H1 (cell line): ENCODE data around the gene PLD6. TPM values are rescaled to one million over a fixed set of nuclear protein-coding genes. Genes with fewer than 3 reads are reported as not detected.

ENCODE experiments used
- CTCF ChIA-PET: fragments of 300-600 bp; sonication (Branson Sonifier 250); formaldehyde crosslinking; loops from one replicate; lab custom pipeline; 2021; ENCODE audit not compliant: partially characterized antibody; lab: Charles Lee
- POLR2A ChIA-PET: fragments of 300-600 bp; sonication (Branson Sonifier 250); formaldehyde crosslinking; loops from one replicate; lab custom pipeline; 2021; ENCODE audit warnings: inconsistent platforms; ENCODE audit not compliant: partially characterized antibody; lab: Charles Lee
- DNase-seq, 2 experiments: peaks; one replicate each; pipeline versions ENCODE4 v3.0.0 to v3.0.0-alpha.2; 2010 to 2022; ENCODE audit warnings: low spot score in 2 of 2, low read depth in 1 of 2, mixed read lengths in 1 of 2
- FAIRE-seq: peaks from 2 replicates; lab custom pipeline; 2011; peaks lifted over from hg19 to GRCh38; lab: Jason Lieb, UNC
- H2AFZ ChIP-seq: 2 replicates; pipeline ENCODE4 v1.8.1; 2012; ENCODE audit warnings: low read length, inconsistent platforms
- H2AK5ac ChIP-seq: 2 replicates; pipeline ENCODE4 v1.6.1; 2013; ENCODE audit warnings: low read depth, low read length
- H2BK120ac ChIP-seq: replicated peaks from 2 replicates; pipeline ENCODE3; 2013; ENCODE audit warnings: low read depth, low read length, inconsistent platforms
- H2BK12ac ChIP-seq: 2 replicates; pipeline ENCODE4 v1.6.1; 2013; ENCODE audit warnings: low read depth, low read length
- H2BK15ac ChIP-seq: 2 replicates; pipeline ENCODE4 v1.6.1; 2013; ENCODE audit warnings: low read length
- H2BK20ac ChIP-seq: 2 replicates; pipeline ENCODE4 v1.6.1; 2013; ENCODE audit warnings: low read length
- H2BK5ac ChIP-seq: 2 replicates; pipeline ENCODE4 v1.6.1; 2013; ENCODE audit warnings: low read depth, low read length
- H3K14ac ChIP-seq: 2 replicates; pipeline ENCODE4 v1.6.1; 2013; ENCODE audit warnings: inconsistent platforms; ENCODE audit not compliant: insufficient read length
- H3K18ac ChIP-seq: 2 replicates; pipeline ENCODE4 v1.6.1; 2013; ENCODE audit warnings: low read length; ENCODE audit errors: extremely low read depth
- H3K23ac ChIP-seq: 2 replicates; pipeline ENCODE4 v1.6.1; 2013; ENCODE audit warnings: inconsistent platforms; ENCODE audit not compliant: insufficient read length
- H3K23me2 ChIP-seq: 2 replicates; pipeline ENCODE4 v1.6.1; 2013; ENCODE audit warnings: low read depth, low read length
- H3K27ac ChIP-seq: 2 replicates; pipeline ENCODE4 v1.6.1; 2011; ENCODE audit warnings: low read depth, low read length, inconsistent platforms
- H3K27me3 ChIP-seq, 4 experiments: replicated peaks in 1 of 4; 1 replicate in 1 of 4; 2 replicates in 3 of 4; pipeline versions ENCODE4 v1.6.1 to v1.8.1; 2011 to 2013; ENCODE audit warnings: low read length in 3 of 4, mild to moderate bottlenecking in 3 of 4, inconsistent platforms in 2 of 4, mixed read lengths in 2 of 4, moderate library complexity in 1 of 4; ENCODE audit not compliant: control insufficient read depth in 3 of 4, insufficient read depth in 3 of 4; ENCODE audit errors: extremely low read depth in 1 of 4
- H3K36me3 ChIP-seq, 4 experiments: 2 replicates each; pipeline versions ENCODE4 v1.6.1 to v1.8.1; 2011 to 2013; ENCODE audit warnings: mild to moderate bottlenecking in 4 of 4, low read length in 3 of 4, moderate library complexity in 2 of 4, control low read depth in 1 of 4, inconsistent platforms in 1 of 4; ENCODE audit not compliant: insufficient read depth in 4 of 4, control insufficient read depth in 2 of 4
- H3K4ac ChIP-seq: replicated peaks from 2 replicates; pipeline ENCODE3; 2013; ENCODE audit warnings: low read length, low read depth, mixed read lengths, inconsistent platforms; ENCODE audit not compliant: insufficient read length
- H3K4me1 ChIP-seq, 4 experiments: replicated peaks in 1 of 4; 1 replicate in 1 of 4; 2 replicates in 3 of 4; pipeline versions ENCODE4 v1.6.1 to v1.8.1; 2011 to 2013; ENCODE audit warnings: low read length in 3 of 4, inconsistent platforms in 2 of 4, mixed read lengths in 1 of 4; ENCODE audit not compliant: insufficient read depth in 4 of 4, control insufficient read depth in 3 of 4
- H3K4me2 ChIP-seq, 2 experiments: 2 replicates each; pipeline versions ENCODE4 v1.6.1 to v1.8.1; 2011 to 2013; ENCODE audit warnings: low read depth in 2 of 2, low read length in 2 of 2, control low read depth in 1 of 2, inconsistent platforms in 1 of 2, mild to moderate bottlenecking in 1 of 2; ENCODE audit not compliant: insufficient read depth in 1 of 2
- H3K4me3 ChIP-seq, 4 experiments: fragments of 200-600, 300-600 bp in 1 of 4; sonication (generic), shearing (Covaris generic), sonication (Bioruptor Twin) in 1 of 4; 2 replicates each; pipeline versions ENCODE4 v1.5.1 to v1.8.1; 2011 to 2016; ENCODE audit warnings: low read length in 4 of 4, low read depth in 3 of 4, control low read depth in 2 of 4, inconsistent platforms in 2 of 4, mild to moderate bottlenecking in 2 of 4, mixed read lengths in 1 of 4, moderate library complexity in 1 of 4; ENCODE audit not compliant: insufficient read depth in 2 of 4; ENCODE audit errors: extremely low read depth in 1 of 4
- H3K56ac ChIP-seq: replicated peaks from 2 replicates; pipeline ENCODE3; 2013; ENCODE audit warnings: low read depth, mild to moderate bottlenecking, mixed read lengths, low read length, inconsistent platforms; ENCODE audit not compliant: insufficient read length
- H3K79me1 ChIP-seq: 2 replicates; pipeline ENCODE4 v1.6.1; 2013; ENCODE audit warnings: low read depth, low read length, control low read depth
- H3K79me2 ChIP-seq, 2 experiments: 2 replicates each; pipeline versions ENCODE4 v1.6.1 to v1.8.1; 2012 to 2013; ENCODE audit warnings: low read length in 2 of 2, mild to moderate bottlenecking in 2 of 2, inconsistent platforms in 1 of 2; ENCODE audit not compliant: insufficient read depth in 2 of 2, control insufficient read depth in 1 of 2
- H3K9ac ChIP-seq, 4 experiments: replicated peaks in 1 of 4; 1 replicate in 1 of 4; 2 replicates in 3 of 4; pipeline versions ENCODE4 v1.6.1 to v1.8.1; 2011 to 2013; ENCODE audit warnings: low read depth in 3 of 4, low read length in 3 of 4, control low read depth in 2 of 4, mild to moderate bottlenecking in 2 of 4, moderate library complexity in 2 of 4, inconsistent platforms in 1 of 4; ENCODE audit errors: extremely low read depth in 1 of 4
- H3K9me3 ChIP-seq, 2 experiments: 2 replicates each; pipeline versions ENCODE4 v1.6.1 to v1.8.1; 2012 to 2013; ENCODE audit warnings: mild to moderate bottlenecking in 2 of 2, moderate library complexity in 2 of 2, control low read depth in 1 of 2, inconsistent platforms in 1 of 2, low read depth in 1 of 2, low read length in 1 of 2, mixed read lengths in 1 of 2; ENCODE audit not compliant: insufficient read depth in 2 of 2
- H4K20me1 ChIP-seq, 2 experiments: replicated peaks in 1 of 2; 2 replicates each; pipeline versions ENCODE3 to v1.8.1; 2011 to 2013; ENCODE audit warnings: inconsistent platforms in 2 of 2, low read length in 2 of 2, mild to moderate bottlenecking in 1 of 2; ENCODE audit not compliant: insufficient read depth in 2 of 2, control insufficient read depth in 1 of 2
- H4K5ac ChIP-seq: 2 replicates; pipeline ENCODE4 v1.6.1; 2013; ENCODE audit warnings: low read length, low read depth, mixed read lengths, inconsistent platforms; ENCODE audit not compliant: insufficient read length
- H4K8ac ChIP-seq: 2 replicates; pipeline ENCODE4 v1.8.0; 2013; ENCODE audit warnings: mild to moderate bottlenecking, moderate library complexity, low read length, inconsistent platforms; ENCODE audit not compliant: insufficient read depth; ENCODE audit errors: extremely low read depth
- H4K91ac ChIP-seq: replicated peaks from 2 replicates; pipeline ENCODE3; 2013; ENCODE audit warnings: low read length, mixed read lengths, inconsistent platforms; ENCODE audit not compliant: insufficient read length
- JUND ChIP-seq: IDR thresholded peaks from 2 replicates; pipeline ENCODE4 v1.6.1; 2011; ENCODE audit warnings: mild to moderate bottlenecking, improper control_type of control experiment, low read length
- PHF8 ChIP-seq: fragments of 200-600 bp; sonication (generic); conservative IDR thresholded peaks from 2 replicates; pipeline ENCODE4 v1.7.1; 2012; ENCODE audit warnings: low read depth, mild to moderate bottlenecking, inconsistent platforms, low read length, moderate library complexity
- POLR2A ChIP-seq, 2 experiments: IDR thresholded peaks; 1 replicate in 1 of 2; 2 replicates in 1 of 2; pipeline ENCODE4 v1.6.1; 2011; ENCODE audit warnings: low read depth in 2 of 2, low read length in 2 of 2, mild to moderate bottlenecking in 2 of 2; ENCODE audit errors: control extremely low read depth in 1 of 2
- RAD21 ChIP-seq, 2 experiments: IDR thresholded peaks in 1 of 2; conservative IDR thresholded peaks in 1 of 2; 2 replicates each; pipeline ENCODE4 v1.6.1; 2011; ENCODE audit warnings: low read depth in 2 of 2, low read length in 2 of 2, improper control_type of control experiment in 1 of 2, inconsistent platforms in 1 of 2, mild to moderate bottlenecking in 1 of 2, moderate library complexity in 1 of 2
- RXRA ChIP-seq: IDR thresholded peaks from 2 replicates; pipeline ENCODE4 v1.6.1; 2011; ENCODE audit warnings: low read depth, mild to moderate bottlenecking, low read length, moderate library complexity; ENCODE audit not compliant: insufficient read depth
- SIN3A ChIP-seq, 2 experiments: IDR thresholded peaks in 1 of 2; conservative IDR thresholded peaks in 1 of 2; 2 replicates each; pipeline ENCODE4 v1.6.1; 2011 to 2012; ENCODE audit warnings: low read length in 2 of 2, improper control_type of control experiment in 1 of 2, low read depth in 1 of 2, mild to moderate bottlenecking in 1 of 2
- SP1 ChIP-seq: IDR thresholded peaks from 2 replicates; pipeline ENCODE4 v1.6.1; 2011; ENCODE audit warnings: low read depth, low read length
- TAF7 ChIP-seq: optimal IDR thresholded peaks from 2 replicates; pipeline ENCODE3; 2011; ENCODE audit warnings: low read depth, mild to moderate bottlenecking, inconsistent platforms, low read length, moderate library complexity, borderline replicate concordance
- TCF12 ChIP-seq: IDR thresholded peaks from 2 replicates; pipeline ENCODE4 v1.6.1; 2011; ENCODE audit warnings: low read depth, mild to moderate bottlenecking, low read length
- WGBS, 2 experiments: shearing (Covaris generic) in 1 of 2; methylation state at CpG; one replicate each; pipeline versions ENCODE4 v1.1.6 to v1.1.7; 2013 to 2015; ENCODE audit warnings: low lambda C conversion rate in 2 of 2, mixed read lengths in 2 of 2, inconsistent platforms in 1 of 2, low coverage in 1 of 2, missing lambda C conversion rate in 1 of 2; ENCODE audit not compliant: insufficient replicate concordance in 2 of 2, insufficient coverage in 1 of 2, insufficient read length in 1 of 2; ENCODE audit errors: extremely low coverage in 1 of 2, missing lambda C conversion rate in 1 of 2; 5-methylcytosine and 5-hydroxymethylcytosine counted together
- polyA plus RNA-seq, 7 experiments: library from polyadenylated mRNA; depleted of rRNA in 3 of 7; stranded (reverse) in 5 of 7; unstranded in 2 of 7; fragments of >200 nt in 5 of 7; fragments of 200-250 nt in 2 of 7; gene quantifications; 1 replicate in 5 of 7; 2 replicates in 1 of 7; 4 replicates in 1 of 7; pipeline versions ENCODE4 v1.2.1 to v1.2.3, GENCODE V29; 2011 to 2013; ENCODE audit warnings: missing spikeins in 2 of 7, mixed read lengths in 2 of 7
- total RNA-seq: library from RNA; stranded (reverse); fragmentation: NEBNext Ultra II Directional; extraction: Animal tissue kit (Norgen Biotek cat#: 25700); gene quantifications from 2 replicates; pipeline ENCODE4 v1.2.1, GENCODE V29; 2021
- TF ChIP-seq, protein P1 (sequence below): IDR thresholded peaks from 2 replicates; pipeline ENCODE4 v1.6.1; 2012; ENCODE audit warnings: inconsistent platforms

The PLD6 gene
- total and polyA plus RNA-seq, 2 of the 8 experiments (the other 6 are each of a cell fraction or from before 2014, with no cell fraction given), result 0.20 to 0.22 TPM

DNA sequence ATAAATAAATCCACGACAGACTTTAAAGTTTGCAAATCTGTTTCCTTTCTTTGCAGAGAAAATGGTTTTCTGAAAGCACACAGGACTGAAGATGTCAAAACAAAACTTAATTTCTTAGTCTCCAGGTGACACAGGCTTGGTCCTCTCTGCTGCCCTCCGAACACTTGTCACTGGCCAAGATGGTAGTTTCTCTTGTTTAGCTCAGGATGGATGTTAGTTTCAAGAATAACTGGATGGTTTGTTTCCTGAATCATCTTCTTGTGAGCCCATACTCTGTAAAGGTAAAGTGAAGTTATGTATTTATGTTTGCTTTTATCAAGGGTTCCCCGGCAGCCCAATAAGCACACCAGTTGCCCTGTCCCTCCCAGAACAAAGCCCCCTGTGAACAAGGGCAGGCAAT is 40.7 kb upstream of the PLD6 start:
- H4K91ac ChIP-seq, result no peak overlapping the region
- no peaks in the 10 kb centered on the region for H3K79me2 ChIP-seq
- 84% methylated on average over 3 of the region's 3 CpGs; no CpG with 5 or more reads in 1 of the 2 experiments for WGBS, 2 experiments
- no peak overlapping the region for H3K14ac ChIP-seq
- DNase-seq (no peak), FAIRE-seq (no peak)
- H4K8ac ChIP-seq, result no peak overlapping the region
- H3K9me3 ChIP-seq, result no peaks in the 10 kb centered on the region
- no peak overlapping the region for H2BK20ac ChIP-seq
- H4K5ac ChIP-seq, result no peak overlapping the region
- H2BK5ac ChIP-seq, result no peak overlapping the region
- H3K36me3 ChIP-seq, result peaks cover 6 to 40% (median 25%) of the 10 kb centered on the region in 4 experiments
- no peak overlapping the region for H3K4me3 ChIP-seq
- H4K20me1 ChIP-seq, result peaks cover 1 to 5% of the 10 kb centered on the region in 2 experiments
- H3K4ac ChIP-seq, result no peak overlapping the region
- POLR2A ChIA-PET, result no interaction called here
- no peak overlapping the region for H3K4me2 ChIP-seq
- no peak overlapping the region for H2BK12ac ChIP-seq
- no peaks in the 10 kb centered on the region for H3K23me2 ChIP-seq
- no peaks in the 10 kb centered on the region for H3K4me1 ChIP-seq
- H2BK15ac ChIP-seq, result no peak overlapping the region
- H3K56ac ChIP-seq, result no peak overlapping the region
- no peak overlapping the region for H2BK120ac ChIP-seq
- H3K23ac ChIP-seq, result no peak overlapping the region
- H3K9ac ChIP-seq, result no peak overlapping the region
- H3K27ac ChIP-seq, result no peak overlapping the region
- no peak overlapping the region for H3K18ac ChIP-seq
- no peak overlapping the region for H2AK5ac ChIP-seq
- H3K27me3 ChIP-seq, result no peaks in the 10 kb centered on the region
- no peaks in the 10 kb centered on the region; the same call in 1 of the 2 replicates for H3K79me1 ChIP-seq
- no peak overlapping the region for H2AFZ ChIP-seq
- CTCF ChIA-PET, result interaction anchor here (0.6 to 1.9 kb wide), 3 partner anchors 23 to 415 kb away, joined by 4 to 5 read pairs (median 5); no protein-coding TSS in a partner anchor
- TF ChIP-seq RXRA, result no peak
- no peak for TF ChIP-seq TCF12
- TF ChIP-seq, protein P1, sequence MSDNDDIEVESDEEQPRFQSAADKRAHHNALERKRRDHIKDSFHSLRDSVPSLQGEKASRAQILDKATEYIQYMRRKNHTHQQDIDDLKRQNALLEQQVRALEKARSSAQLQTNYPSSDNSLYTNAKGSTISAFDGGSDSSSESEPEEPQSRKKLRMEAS, result no peak
- TF ChIP-seq PHF8, result no peak
- no peak for TF ChIP-seq SIN3A (conservative IDR thresholded peaks at IDR 0.05 in 1 of 2, IDR thresholded peaks at IDR 0.05 in 1 of 2; ENCODE audit: low read depth in 1 of 2, low read length in 2 of 2)
- no peak for TF ChIP-seq JUND
- TF ChIP-seq SP1, result no peak
- TF ChIP-seq POLR2A (IDR thresholded peaks at IDR 0.05; ENCODE audit: control extremely low read depth in 1 of 2, low read depth in 2 of 2, low read length in 2 of 2), result no peak
- no peak for TF ChIP-seq TAF7
- TF ChIP-seq RAD21 (IDR thresholded peaks at IDR 0.05 in 1 of 2, conservative IDR thresholded peaks at IDR 0.05 in 1 of 2; ENCODE audit: low read depth in 2 of 2, low read length in 2 of 2), result no peak
